GM21825 (cell line): ENCODE results near the gene PDCD2L.
"Not testable (repeated sequence)": the region's sequence is repeated elsewhere in the genome, so short reads cannot be mapped to it uniquely, and the experiment has no call there.

ENCODE experiments used
- ATAC-seq: cut with Tn5 transposase; IDR thresholded peaks from one replicate; pipeline ENCODE4 v1.9.1; 2021; ENCODE audit warnings: mild to moderate bottlenecking, moderate library complexity; ENCODE audit not compliant: unreplicated experiment

Gene PDCD2L, protein sequence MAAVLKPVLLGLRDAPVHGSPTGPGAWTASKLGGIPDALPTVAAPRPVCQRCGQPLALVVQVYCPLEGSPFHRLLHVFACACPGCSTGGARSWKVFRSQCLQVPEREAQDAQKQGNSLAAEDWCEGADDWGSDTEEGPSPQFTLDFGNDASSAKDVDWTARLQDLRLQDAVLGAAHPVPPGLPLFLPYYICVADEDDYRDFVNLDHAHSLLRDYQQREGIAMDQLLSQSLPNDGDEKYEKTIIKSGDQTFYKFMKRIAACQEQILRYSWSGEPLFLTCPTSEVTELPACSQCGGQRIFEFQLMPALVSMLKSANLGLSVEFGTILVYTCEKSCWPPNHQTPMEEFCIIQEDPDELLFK

DNA sequence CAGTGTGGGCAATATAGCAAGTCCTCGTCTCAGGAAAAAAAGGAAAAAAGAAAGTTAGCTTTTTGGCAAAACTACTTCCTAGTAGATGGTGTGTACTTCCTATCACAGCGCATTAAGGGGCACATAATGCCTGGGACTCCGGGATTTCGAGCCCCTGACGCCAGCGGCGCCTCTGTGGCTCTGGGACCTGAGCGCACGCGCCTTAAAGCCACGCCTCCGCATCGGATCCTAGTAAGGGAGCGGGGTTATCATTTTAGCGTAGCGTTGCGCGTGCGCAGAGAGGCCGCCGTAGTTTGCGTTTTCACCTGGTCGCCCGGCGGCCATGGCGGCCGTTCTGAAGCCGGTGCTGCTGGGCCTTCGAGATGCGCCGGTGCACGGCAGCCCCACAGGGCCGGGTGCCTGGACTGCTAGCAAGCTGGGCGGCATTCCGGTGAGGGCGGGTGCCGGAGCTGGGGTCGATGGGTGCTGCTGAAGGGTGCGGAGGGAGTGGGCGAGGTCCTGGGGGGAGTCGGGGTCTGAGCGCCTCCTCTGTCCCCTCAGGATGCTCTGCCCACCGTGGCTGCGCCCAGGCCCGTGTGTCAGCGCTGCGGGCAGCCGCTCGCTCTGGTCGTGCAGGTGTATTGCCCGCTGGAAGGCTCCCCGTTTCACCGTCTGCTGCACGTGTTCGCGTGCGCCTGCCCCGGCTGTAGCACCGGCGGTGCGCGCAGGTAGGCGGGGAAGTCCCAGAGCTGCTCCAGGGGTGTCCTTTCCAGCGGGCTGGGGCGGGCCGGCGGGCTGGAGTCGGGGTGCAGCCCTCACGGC, at the start of gene PDCD2L:
Gene PDCD2L (plus strand): TSS at position 291 of the 801 bp plus-strand sequence. CDS start 32 bp downstream, at position 323.
- ATAC-seq: peak; percentile 81

DNA sequence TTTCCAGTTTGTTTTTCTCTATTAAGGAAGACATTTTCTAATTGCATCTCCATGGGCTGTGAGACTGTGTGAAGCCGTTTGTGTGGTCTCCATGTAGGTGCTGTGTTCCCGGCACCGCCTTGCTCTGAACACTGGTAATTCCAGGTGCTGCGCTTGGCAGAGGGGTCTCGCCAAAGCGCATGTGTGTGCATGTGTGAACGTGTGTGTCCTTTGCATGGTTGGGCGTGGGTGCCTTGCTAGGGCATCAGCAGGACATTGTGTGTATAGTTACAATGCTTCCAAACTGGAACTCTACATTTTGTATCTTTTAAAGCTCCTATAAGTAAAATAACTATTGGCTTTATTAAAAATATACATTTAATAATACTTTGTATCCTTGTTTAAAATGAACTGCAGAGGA, 49.0 kb upstream of the PDCD2L start:
- ATAC-seq: no peak

- no peak for ATAC-seq
These were observed 47.3 kb upstream of the PDCD2L start for GRCh38 chr19:34356875-34357274.

DNA sequence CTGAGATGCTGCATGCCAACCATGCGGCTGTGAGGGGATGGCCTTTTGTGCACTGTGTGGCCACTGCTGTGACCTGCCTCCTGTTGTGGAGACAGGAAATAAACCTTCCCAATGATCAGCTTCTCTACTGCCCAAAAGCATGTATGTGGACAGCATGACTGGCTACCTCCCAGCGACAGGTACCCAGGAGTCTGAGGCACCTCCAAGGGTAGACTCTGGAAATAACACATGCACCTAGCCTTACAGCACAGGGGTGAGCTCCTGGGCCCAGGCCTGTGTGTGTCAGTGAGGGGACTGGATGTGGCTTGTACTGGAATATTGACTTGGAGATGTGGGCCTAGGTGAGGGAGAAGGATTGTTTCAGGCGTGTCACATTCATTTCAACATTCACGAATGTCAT, 46.8 kb upstream of the PDCD2L start:
- no peak for ATAC-seq

- peak; percentile 83 for ATAC-seq
These were observed 44.9 kb upstream of the PDCD2L start for GRCh38 chr19:34359140-34359953.

GRCh38 chr19:34359954-34360315, 44.3 kb upstream of the PDCD2L start:
- no peak for ATAC-seq

GRCh38 chr19:34360354-34360909, 43.8 kb upstream of the PDCD2L start:
- ATAC-seq: no peak

- ATAC-seq: no peak
These were observed 41.5 kb upstream of the PDCD2L start for GRCh38 chr19:34362679-34363069.

DNA sequence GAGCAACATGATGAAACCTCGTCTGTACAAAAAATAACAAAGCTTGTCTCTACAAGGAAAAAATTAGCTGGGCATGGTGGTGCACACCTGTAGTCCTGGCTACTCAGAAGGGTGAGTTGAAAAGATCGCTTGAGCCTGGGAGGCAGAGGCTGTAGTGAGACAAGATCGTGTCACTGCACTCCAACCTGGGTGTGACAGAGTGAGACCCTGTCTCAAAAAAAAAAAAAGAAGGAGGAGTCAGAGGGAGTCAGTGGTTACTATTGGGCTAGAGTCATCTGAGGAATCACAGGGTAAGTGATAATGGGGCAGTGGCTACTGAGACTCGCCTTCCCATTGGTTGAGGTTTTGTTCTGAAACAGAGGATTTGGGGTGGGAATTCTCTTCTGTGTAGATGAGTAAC, 41.1 kb upstream of the PDCD2L start:
- ATAC-seq: no peak

DNA sequence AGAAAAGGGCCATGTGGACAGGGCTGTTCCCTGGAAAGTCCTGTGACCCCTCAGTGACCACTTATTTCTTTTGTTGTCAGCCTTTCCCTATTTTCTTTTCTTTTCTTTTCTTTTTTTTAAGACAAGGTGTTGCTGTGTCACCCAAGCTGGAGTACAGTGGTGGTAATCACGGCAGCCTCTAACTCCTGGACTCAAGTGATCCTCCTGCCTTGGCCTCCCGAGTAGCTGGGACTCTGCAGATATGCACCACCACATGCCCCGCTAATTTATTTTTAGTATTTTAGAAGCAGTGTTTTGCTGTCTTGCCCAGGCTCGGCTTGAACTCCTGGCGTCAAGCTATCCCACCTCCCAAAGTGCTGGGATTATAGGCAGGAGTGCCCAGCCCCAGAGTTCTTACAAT, 40.3 kb upstream of the PDCD2L start:
- no peak for ATAC-seq

DNA sequence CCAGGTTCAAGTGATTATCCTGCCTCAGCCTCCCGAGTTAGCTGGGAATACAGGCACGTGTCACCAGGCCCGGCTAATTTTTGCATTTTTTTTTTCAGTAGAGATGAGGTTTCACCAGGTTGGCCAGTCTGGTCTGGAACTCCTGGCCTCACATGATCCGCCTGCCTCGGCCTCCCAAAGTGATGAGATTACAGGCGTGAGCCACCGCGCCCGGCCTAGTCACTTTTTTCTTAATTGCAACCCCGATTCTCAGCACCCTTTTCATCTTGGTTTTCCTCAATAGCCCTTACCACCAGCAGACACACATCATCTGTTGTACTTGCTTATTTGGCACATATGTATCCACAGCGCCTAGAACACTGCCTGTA, 39.8 kb upstream of the PDCD2L start:
- ATAC-seq: no peak

- peak; percentile 47 for ATAC-seq
These were observed 39.3 kb upstream of the PDCD2L start, which contains the start of gene GPI for GRCh38 chr19:34364830-34365462. Gene GPI (plus strand): TSS chr19:34365196. CDS start chr19:34365267, 71 bp downstream.

DNA sequence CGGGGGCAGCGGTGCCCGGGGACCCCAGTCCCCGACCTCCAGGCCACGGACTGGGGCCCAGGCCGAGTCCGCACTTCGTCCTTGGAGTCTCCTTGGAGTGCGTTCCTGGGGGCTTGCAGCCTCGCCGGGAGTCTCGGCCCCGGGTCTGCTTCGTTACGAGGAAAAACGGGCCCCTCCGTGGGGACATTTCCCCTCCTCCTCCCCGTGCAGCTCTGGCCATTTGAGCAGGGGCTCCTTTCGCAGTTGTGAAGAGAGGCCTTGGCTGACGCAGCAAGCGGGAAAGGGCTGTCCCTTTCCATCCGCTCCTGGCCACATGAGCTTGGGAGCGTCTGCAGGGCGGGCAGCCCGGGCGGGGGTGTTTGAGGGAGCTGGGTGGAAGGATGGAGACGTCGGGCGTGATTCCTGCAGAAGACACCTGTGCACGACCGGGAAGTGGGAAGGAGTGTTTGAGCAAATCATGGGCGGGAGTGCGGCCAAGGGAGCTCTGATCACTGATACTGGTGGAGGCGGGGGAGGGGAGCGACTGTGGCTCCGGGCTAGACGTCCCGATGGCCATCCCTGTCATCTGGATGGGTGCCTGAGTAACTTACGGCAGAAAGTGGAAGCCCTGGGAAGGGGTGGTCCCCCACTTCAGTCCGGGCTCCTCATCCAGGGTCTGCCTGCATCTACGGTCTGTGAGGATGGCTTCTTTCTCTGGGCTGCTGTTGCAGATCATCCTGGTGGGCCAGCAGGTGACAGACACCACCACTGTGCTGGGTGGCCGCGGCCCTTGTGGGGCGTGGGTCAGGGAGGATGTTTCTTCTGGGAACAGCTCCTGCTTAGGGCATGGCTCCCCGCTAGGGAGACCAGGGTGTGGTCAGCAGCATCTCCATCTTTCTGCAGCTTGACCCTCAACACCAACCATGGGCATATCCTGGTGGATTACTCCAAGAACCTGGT, 38.5 kb upstream of the PDCD2L start:
- ATAC-seq: no peak

GRCh38 chr19:34366738-34367623, 37.2 kb upstream of the PDCD2L start:
- ATAC-seq: no peak

- no peak for ATAC-seq
These were observed 36.6 kb upstream of the PDCD2L start for GRCh38 chr19:34367624-34367957.

GRCh38 chr19:34368338-34368737, 35.9 kb upstream of the PDCD2L start:
- ATAC-seq: no peak

DNA sequence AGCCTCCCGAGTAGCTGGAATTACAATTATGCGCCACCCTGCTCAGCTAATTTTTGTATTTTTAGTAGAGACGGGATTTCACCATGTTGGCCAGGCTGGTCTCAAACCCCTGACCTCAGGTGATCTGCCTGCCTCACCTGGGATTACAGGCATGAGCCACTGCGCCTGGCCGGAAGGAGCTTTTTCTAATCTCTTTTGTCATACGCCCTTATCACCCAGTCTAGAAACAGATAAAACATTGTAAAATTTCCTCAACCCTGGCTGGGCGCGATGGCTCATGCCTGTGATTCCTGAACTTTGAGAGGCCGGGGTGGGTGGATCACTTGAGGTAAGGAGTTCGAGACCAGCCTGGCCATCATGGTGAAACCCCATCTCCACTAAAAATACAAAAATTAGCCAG, 35.0 kb upstream of the PDCD2L start:
- ATAC-seq: not testable (repeated sequence)

DNA sequence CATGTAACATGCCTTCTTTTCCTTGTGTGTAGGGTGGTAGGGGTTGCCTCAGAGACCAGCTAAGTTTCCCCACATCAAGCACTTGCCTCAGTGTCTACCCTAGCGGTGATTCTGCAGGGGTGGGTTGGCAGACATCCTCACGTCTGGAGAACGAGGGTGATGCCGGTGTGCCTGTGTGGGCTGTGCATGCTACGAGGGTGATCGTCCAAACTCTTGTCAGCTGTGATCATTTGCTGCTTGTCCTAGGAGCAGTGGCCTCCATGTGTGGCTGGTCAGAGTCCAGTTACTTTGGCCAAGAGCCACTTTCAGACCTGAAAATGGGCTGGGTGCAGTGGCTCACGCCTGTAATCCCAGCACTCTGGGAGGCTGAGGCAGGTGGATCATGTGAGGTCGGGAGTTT, 34.1 kb upstream of the PDCD2L start:
- ATAC-seq: no peak

- no peak for ATAC-seq
These were observed 33.2 kb upstream of the PDCD2L start for GRCh38 chr19:34370983-34371382.
